Activated CD8-positive, alpha-beta memory T cell treated with anti-CD3 and anti-CD28 coated beads, Interleukin-2, amount 50 U/mL, for 1 hour (primary cell): ENCODE data around the gene SLC12A2.

Experiments used
- DNase-seq: peaks from one replicate; pipeline ENCODE4 v3.0.0-alpha.2; 2020; ENCODE audit errors: extremely low read depth

SLC12A2 gene

DNA sequence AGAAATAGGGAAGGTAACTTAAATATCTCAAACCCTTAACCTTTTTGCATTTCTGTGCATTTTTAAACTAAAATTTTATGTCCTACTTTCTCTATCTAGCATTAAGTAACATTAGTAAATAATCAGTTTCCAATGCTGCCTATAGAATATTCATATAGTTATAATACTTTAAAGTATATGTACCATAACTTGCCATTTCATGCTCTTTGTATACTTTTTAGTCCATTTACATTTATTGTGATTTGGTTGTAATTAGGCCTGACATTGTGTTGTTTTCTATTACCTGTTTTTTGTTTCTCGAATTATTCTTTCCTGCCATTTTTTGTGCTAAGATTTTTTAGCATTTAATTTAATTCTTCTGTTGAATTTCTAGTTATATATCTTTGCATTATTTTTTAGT lies 13.7 kb downstream of the SLC12A2 start:
- no peak for DNase-seq

DNA sequence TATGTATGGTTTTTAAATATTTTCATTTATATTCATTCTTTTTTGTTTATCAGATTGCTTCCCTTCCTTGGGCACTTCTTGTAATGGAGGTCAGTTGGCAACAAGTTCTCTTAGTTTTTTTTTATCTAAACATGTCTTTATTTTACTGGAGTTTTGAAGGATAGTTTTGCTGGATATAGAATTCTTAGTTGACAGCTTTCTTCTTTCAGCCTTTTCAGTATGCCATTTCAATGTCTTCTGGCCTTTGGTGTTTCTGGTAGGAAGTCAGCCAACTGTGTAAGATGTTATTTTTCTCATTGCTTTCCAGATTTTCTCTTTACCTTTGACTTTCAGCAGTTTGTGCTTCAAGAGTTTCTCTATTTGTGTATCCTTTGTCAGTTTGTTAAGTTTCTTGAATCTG lies 14.2 kb downstream of the SLC12A2 start:
- DNase-seq = no peak

DNA sequence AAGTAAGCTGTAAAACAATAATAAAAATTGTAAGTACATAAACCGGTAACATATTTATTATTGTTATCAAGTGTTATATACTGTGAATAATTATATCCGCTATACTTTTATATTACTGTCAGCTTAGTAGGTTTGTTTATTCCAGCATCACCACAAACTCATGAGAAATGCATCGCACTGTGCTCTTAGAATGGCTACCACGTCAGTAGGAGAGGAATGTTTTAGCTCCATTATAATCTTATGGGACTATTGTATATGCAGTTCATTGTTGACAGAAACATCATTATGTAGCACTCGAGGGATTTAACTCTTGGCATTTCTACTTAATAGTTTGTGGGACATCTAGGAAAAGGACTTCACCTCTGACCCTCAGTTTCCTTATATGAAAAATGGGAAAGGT lies 16.4 kb downstream of the SLC12A2 start:
- no peak for DNase-seq

DNA sequence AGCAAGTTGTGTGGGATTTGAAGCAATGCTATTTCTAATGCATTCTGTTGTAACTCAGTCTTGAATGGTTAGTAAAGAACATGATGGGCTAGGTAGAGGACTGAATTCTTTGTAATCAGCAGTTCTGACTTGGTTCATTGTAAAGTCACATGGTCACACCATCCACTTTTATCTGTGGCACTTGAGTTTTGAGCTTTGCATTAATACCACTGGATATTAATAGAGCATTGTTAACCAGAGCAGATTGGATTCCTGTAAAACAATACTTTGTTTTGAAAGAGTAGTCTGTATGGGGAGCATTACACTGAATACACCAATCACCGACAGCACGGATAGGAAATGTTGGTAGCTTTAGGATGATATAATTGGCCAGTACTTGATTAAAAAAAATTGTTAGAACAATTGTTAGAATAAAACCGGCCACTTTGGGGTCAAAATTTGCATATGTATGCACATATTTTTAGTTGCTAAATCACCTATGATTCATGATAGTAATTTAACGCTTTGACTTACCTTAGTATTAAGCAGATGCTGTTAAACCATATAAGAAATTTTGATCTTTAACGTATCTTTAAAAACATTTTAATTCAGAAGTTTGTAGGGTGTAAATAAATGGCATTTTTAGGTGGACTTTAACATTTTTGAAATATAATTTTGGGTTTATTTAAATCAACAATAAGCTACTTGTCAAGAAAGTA lies 17.4 kb downstream of the SLC12A2 start:
- DNase-seq = no peak

DNA sequence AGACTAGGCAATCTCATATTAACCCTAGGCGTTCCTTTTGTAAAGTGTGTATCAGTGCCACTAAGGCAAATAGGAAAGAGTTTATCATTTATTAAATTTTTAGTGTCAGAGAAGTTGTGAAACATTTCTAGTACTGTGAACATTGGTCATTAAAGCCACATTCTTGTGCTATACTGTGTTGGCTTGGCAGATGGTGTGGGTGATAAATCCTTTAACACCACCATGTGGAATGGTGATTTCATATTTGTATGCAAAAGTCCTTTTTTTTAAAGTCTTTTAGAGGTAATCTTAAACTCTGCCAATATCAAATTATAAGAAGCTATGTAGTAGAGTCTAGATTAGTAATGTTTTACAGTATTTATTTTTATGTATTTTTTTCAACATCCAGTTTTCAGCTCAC lies 18.1 kb downstream of the SLC12A2 start:
- DNase-seq = no peak

DNA sequence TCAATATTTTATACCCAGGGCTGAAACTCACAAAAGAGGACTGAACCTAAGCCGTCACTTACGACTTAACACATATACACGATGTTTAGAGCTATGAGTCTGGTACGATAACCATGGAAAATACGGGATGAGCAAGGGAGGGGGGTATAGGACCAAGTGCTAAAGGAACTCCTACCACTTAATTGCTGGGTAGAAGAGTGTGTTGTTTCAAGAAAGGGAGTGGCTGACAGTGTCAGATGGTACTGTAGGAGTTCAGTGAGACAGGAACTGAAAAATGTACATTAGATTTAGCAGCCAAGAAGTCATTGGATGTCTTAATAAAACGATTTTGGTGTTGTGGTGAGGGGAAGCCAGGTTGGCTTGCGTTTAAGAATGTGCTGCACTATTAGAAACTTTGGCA lies 21.6 kb downstream of the SLC12A2 start:
- no peak for DNase-seq

DNA sequence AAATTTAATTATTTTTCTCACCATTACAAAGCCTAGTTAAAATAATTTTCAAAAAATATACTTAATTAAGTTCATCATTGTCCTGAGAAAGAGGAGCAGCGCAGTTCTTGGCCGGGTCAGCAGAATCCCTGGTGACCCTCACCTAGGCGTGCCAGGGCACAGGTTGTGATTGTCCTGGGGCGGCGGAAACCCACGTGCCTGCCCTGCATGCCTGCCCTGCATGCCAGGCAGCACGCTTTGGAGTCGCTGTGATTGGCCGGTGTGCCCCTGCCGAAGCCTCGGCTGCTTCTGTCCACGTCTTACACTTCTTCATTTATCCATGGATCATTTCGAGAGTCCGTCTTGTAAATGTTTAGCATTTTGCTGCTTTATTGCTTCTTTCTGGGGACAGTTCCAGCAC lies 25.6 kb downstream of the SLC12A2 start:
- no peak for DNase-seq

DNA sequence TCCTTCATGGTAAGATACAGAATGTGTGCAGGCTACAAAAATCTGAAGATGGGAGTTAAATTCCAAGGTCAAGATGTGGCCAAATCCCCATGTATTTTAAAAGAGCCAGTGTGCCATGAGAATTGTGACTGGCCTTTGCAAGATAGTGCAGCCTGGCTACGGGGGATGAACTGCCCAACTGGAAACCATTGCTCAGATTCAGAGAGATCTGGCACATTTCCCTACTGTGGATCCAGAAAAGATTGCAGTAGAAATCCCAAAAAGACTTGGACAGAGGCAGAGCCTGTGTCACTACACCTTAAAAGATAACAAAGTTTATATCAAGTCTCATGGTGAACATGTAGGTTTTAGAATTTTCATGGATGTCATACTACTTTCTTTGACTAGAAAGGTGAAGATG lies 26.2 kb downstream of the SLC12A2 start:
- DNase-seq = no peak

DNA sequence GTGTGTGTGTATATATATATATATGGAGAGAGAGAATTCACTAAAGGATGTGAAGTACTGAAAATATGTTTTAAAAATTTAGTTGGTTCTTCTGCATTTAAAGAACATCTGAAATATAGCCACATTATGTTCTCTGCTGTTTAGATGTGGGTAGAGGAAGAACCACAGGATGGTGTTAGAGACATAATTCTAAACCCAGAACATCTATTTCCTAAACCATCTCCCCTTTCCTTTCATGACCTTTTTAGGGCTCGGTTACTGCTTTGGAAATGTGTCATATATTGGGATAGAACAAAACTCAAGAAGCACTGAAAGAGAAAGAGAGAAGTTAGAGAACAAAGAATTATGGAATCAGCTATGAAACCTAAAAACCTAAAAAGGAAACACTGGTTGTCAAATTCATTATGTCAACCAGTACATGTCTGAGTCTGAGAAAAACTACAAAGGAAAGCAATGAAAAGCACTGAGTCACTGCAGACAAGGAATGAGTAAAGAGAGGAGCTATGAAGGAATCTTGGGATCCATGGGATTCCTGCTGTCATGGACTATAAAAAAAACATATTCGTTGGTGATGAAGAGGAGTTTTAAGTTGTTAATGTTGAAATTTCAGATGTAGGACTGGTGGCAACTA lies 28.4 kb downstream of the SLC12A2 start:
- DNase-seq = no peak

DNA sequence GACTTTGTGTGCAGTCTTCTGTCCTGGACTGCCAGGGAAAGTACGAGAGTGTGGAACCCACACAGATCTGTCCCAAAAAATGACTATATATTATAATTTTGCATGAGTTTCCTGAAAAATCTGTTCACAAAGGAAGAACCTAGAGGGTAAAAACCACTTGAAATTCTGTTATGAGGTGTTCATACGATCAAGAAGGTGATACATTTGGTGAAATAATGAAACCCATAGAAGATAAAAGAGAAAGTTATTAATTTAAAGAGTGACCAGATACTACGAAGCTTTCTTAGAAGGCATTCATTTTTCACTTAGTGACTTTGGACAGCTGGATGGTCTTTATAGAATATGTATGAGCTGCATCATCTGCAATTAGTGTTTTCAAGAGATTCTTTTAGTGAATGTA lies 32.9 kb downstream of the SLC12A2 start:
- no peak for DNase-seq

DNA sequence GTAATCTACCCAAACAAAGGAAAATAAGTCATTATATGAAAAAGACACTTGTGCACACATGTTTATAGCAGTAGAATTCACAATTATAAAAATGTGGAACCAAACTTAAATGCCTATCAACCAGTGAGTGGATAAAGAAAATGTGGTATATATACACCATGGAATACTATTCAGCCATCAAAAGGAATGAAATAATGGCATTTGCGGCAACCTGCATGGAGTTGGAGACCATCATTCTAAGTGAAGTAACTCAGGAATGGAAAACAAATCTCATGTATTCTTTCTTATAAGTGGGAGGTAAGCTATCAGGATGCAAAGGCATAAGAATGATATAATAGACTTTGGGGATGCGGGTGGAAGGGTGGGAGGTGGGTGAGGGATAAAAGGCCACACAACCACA lies 34.6 kb downstream of the SLC12A2 start:
- no peak for DNase-seq

DNA sequence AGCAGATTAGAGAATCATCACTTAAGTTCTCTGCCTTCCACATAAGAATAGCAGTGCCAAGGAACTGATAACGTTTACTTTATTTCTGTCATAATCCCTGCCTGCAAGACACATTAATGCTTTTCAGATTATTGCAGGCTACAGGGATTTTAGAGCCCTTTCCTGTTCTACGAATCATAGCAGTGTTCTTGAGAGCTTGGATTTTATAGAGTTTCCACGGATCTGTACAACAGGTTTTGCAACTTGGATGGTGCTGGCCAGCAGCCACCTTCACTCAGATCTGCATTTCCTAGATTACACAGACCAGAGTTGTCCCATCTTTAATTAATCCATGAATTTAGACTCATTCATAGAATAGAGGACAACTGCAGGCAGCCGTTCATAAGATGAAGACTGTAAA lies 38.1 kb downstream of the SLC12A2 start:
- no peak for DNase-seq

DNA sequence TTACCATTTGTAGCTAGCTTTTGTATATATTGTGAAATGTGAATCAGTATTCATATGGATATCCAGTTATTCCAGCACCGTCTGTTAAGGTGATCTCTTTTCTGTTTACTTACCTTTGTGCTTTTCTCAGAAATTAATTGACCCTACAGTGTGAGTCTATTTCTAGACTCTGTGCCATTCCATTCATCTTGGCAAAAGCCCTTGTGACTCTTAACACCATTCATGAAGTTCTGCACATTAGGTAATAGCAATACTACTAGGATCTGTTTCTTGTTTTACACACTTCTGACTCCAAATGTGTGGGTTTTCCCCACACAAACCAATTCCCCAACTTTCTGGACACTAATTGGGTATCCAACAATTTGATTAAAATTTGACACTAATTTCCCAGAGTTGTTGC lies 40.4 kb downstream of the SLC12A2 start:
- DNase-seq = no peak

DNA sequence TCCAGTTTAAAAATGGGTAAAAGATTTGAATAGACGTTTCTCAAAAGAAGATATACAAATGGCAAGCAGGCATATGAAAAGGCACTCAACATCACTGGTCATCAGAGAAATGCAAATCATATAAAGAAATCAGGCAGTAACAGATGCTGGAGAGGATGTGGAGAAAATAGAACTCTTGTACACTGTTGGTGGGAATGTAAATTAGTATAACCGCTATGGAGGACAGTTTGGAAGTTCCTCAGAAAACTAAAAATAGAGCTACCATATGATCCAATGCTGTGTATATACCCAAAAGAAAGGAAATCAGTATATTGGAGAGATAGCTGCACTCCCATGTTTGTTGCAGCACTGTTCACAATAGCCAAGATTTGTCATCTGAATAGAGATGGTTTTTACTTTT lies 42.7 kb downstream of the SLC12A2 start:
- no peak for DNase-seq

DNA sequence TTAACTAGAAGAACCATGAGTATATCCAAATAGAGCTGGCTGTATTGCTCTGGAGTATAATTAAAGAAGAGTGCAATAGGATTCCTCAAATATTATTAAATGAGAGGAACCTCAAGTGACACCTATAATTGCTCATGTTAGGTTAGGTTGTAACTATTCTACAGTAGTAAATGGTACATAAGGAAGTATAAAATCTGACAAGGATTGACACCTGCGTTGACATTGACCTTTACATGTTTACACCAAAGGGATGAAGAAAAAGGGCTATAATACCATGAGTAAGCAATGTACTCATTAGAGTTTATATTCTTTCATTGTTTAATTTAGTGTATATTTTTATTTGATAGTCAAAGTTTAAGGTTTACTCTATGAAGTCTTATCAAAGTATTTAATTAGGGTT lies 48.9 kb downstream of the SLC12A2 start:
- no peak for DNase-seq

DNA sequence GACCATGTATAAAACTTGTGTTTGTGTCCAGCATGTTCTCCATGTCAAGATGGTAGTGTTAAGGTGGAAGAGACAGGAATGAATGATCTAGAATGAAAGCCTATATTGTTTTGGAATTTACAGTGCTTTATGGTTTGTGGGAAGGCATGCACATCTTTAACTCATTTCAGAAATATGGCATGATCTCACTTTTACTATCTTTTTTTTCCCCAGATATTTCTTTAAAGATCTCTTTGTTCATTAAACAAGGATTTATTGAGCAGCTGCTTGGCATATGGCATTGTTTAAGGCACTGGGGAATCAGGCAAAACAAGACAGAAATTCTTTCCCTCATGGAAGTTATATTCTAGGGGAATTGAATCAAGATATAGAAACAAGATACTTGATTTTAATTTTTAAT lies 51.7 kb downstream of the SLC12A2 start:
- no peak for DNase-seq

DNA sequence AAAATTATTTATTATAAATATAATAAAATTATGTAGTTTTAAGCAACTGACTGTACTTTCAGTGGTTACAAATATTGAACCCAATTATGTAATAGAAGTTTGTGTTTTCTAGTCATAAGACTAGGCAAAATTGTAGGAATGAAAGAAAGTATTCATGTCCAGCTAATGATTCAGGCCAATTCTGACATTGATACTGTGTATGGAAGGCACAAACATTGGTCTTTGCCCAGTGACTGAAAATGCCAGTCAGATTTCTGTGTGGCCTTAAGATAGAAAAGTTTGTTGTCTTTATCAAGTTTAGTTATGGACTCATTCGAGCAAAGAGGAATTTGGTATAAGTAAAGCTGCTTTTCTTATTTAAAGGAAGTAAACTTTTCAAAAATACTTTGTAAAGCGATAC lies 60.3 kb downstream of the SLC12A2 start:
- DNase-seq = no peak

DNA sequence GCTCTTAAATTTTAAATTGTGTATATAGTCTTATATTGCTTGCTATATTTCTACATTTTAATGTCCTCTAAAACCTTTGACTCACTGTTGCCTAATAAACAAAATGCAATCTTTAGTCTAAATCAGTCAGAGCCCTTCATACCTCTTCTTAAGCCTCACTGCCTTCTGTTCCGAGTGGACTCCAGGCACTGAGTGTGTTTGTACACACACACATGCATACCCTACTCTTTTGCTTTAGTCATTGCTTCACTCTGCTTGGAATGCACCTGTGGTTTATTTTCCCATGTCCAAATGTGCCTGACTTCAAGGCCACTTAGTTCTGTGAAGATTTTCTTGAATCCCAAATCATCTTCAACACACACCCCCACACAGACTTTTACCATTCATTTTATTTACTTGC lies 60.9 kb downstream of the SLC12A2 start:
- no peak for DNase-seq

DNA sequence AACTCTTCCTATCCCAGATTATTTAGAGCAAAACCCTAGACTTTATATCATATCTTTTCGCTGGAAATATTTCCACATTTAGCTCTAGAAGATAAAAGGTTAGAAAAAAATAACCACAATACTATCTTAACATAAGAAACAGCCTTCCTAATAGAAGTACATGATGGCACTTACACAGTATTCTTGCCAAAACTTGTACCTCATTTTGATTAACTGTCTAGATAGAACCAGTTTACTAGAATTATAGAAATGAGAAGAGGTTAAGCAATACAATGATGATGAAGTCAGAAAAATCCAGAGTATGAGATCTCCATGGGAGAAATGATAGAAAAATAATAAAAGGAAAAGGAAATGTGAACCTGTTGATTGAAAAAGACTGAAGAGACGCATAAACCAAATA lies 63.1 kb downstream of the SLC12A2 start:
- DNase-seq = no peak

DNA sequence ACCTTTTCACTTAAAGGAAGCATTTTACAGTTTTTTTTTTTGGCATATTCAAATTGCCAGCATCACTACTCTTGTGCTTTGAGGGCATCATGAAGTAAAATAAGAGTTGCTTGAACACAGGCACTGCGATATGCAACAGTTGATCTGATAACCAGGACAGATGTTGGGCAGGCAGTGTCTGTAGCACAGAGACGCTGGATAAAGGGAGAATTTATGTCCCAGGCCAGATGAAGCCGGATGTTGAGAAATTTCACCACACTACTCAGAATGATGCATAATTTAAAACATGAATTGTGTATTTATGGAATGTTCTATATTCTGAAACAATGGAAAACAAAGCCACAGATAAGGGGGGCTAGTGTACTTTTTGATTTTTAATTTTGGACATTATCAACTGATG lies 71.4 kb downstream of the SLC12A2 start:
- DNase-seq = no peak

DNA sequence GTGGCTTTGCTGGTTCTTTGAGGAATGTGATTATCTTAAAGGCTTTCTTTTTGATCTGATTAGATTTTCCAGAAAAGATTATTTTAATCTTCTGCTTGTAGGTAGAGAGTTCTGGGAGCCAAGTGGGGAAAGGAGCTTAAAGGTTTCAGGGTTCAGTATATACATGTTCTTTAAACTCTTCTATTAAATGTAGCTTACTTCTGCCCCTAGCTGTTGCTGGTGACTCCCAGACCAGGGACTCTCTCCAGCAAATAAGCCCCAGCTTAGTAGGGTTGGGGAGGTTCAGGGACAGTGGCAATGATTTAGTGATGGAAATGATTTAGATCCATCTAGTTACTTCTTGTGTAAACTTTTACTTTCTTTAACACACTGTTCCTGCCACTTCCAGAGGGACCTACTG lies 72.2 kb downstream of the SLC12A2 start:
- no peak for DNase-seq

DNA sequence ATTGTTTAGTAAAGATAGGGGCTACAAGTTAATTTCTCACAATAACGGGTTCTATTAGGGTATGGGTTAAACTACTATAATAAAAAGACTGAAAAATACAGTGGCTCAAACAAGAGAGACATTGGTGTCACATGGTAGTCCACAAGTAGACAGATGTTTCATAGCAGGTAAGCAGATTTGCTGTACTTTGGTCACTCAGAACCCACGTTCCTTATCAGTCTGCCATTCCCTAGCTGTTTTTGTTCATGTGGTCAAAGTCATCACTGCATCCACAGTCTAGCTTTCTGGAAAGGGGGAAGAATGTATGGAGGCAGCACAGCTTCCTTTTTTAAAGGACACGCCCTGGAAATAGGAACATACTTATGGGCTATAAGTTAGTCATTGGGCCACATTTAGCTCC lies 73.0 kb downstream of the SLC12A2 start:
- DNase-seq = no peak

DNA sequence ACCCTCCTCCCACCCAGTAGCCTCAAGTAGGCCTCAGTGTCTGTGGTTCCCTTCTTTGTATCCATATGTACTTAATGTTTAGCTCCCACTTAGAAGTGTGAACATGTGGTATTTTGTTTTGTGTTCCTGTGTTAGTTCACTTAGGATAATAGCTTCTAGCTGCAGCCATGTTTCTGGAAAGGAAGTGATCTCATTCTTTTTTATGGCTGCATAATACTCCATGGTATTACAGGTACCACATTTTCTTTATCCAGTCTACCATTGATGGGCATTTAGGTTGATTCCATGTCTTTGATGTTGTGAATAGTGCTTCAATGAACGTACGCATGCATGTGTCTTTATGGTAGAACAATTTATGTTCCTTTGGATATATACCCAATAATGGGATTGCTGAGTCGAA lies 74.8 kb downstream of the SLC12A2 start:
- DNase-seq = no peak

DNA sequence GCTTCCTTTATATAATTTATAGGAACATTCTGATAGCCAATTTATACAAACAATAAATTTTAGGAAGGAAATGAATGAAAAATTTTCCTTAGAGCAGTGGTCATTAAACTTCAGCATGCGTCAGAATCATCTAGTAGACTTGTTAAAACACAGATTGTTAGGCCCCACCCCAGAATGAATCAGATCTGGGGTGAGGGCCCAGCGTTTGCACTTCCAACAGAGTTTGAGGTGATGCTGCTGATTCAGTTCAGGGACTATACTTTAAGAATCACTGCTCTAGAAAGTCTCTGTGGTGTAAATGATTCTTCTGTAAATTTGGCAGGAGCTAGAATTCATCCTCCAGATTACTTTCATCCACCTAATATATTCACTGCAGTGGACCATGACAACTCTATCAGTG lies 80.4 kb downstream of the SLC12A2 start:
- no peak for DNase-seq
